ENCODE results near the gene NPHP1.
"Not testable (repeated sequence)": the region's sequence is repeated elsewhere in the genome, so short reads cannot be mapped to it uniquely, and the experiment has no call there.

NPHP1 gene

DNA sequence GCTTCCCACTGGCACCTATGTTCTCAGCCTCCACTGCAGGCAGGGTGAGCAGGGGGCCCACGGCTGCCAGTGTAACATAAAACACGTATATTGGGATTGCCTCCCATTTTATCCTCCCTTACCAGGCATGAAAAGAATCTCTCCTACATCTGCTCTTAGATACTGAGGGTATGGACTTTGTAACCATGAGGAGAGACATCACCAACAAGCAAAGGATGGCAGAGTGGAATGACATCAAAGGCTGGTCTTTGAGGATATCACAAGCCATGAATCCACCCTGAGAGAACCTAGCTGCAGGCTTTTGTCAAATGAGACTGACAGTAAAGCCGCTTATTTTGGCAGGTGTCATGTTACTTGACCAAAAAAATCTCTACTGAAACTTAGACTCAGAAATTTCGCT lies 7.4 kb downstream of the NPHP1 start:
- TF ChIP-seq ZFX (IDR thresholded peaks at IDR 0.05; ENCODE audit: borderline replicate concordance), result no peak
- TF ChIP-seq, protein P1, sequence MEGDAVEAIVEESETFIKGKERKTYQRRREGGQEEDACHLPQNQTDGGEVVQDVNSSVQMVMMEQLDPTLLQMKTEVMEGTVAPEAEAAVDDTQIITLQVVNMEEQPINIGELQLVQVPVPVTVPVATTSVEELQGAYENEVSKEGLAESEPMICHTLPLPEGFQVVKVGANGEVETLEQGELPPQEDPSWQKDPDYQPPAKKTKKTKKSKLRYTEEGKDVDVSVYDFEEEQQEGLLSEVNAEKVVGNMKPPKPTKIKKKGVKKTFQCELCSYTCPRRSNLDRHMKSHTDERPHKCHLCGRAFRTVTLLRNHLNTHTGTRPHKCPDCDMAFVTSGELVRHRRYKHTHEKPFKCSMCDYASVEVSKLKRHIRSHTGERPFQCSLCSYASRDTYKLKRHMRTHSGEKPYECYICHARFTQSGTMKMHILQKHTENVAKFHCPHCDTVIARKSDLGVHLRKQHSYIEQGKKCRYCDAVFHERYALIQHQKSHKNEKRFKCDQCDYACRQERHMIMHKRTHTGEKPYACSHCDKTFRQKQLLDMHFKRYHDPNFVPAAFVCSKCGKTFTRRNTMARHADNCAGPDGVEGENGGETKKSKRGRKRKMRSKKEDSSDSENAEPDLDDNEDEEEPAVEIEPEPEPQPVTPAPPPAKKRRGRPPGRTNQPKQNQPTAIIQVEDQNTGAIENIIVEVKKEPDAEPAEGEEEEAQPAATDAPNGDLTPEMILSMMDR (IDR thresholded peaks at IDR 0.05), result no peak
- H3K27ac ChIP-seq, result no peak overlapping the region

- not testable (repeated sequence) for H3K27ac ChIP-seq
Measured at GRCh38 chr2:110190169-110190568, 14.6 kb downstream of the NPHP1 start.

GRCh38 chr2:110182449-110182848 lies 22.4 kb downstream of the NPHP1 start:
- H3K27ac ChIP-seq, result no peak overlapping the region
- TF ChIP-seq, protein P1 (IDR thresholded peaks at IDR 0.05), result no peak
- TF ChIP-seq ZFX (IDR thresholded peaks at IDR 0.05; ENCODE audit: borderline replicate concordance), result no peak

- TF ChIP-seq, protein P1 (IDR thresholded peaks at IDR 0.05), result no peak
- TF ChIP-seq ZFX (IDR thresholded peaks at IDR 0.05; ENCODE audit: borderline replicate concordance), result no peak
- no peak overlapping the region for H3K27ac ChIP-seq
Measured at GRCh38 chr2:110180036-110180435, 24.8 kb downstream of the NPHP1 start.

DNA sequence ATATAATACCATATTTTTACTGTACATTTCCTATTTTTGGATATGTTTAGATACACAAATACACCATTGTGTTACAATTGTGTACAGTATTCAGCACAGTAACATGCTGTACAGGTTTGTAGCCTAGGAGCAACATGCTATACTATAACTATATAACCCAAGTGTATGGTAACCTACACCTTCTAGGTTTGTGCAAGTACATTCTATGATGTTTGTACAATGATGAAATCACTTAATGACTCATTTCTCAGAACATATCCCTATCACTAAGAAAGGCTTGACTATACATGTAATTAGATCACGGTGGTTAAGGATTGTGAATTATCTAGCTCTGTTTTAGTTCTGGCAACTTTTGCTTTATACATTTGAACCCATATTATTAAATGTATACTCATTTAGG lies 31.3 kb downstream of the NPHP1 start:
- H3K27ac ChIP-seq, result no peak overlapping the region
- TF ChIP-seq, protein P1 (IDR thresholded peaks at IDR 0.05), result no peak
- no peak for TF ChIP-seq ZFX (IDR thresholded peaks at IDR 0.05; ENCODE audit: borderline replicate concordance)

GRCh38 chr2:110172506-110172905 lies 32.3 kb downstream of the NPHP1 start:
- H3K27ac ChIP-seq, result no peak overlapping the region
- no peak for TF ChIP-seq ZFX (IDR thresholded peaks at IDR 0.05; ENCODE audit: borderline replicate concordance)
- TF ChIP-seq, protein P1 (IDR thresholded peaks at IDR 0.05), result no peak

GRCh38 chr2:110170102-110170501 lies 34.7 kb downstream of the NPHP1 start:
- TF ChIP-seq ZFX (IDR thresholded peaks at IDR 0.05; ENCODE audit: borderline replicate concordance), result no peak
- TF ChIP-seq, protein P1 (IDR thresholded peaks at IDR 0.05), result no peak
- H3K27ac ChIP-seq, result no peak overlapping the region

DNA sequence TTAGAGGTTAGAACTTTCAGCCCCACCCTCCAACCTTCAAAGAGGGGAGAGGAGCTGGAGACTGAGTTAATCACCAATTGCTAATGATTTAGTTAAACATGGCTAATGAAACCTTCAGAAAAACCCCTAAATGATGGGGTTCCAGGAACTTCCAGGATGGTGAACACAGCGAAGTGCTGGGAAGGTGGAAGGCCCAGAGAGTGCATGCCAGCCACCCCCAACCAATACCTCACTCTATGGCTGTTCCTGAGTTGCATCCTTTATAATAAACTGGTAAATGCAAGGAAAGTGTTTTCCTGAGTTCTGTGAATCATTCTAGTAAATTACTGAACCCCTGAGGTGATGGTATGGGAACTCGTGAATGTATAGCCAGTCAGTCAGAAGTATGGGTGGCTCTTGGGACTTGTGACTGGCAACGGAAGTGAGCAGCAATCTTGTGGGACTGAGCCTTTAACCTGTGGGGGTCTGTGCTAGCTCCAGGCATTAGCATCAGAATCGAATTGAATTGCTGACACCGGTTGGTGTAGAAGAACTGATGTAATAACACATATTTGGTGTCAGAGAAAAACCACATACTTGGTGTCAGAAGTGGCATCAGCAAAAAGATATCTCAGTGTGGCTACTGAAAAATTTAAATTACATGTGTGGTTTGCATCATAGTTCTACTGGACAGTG lies 37.4 kb downstream of the NPHP1 start:
- TF ChIP-seq, protein P1 (IDR thresholded peaks at IDR 0.05), result no peak

More for the DNA sequence above, 37.4 kb downstream of the NPHP1 start:
- H3K27ac ChIP-seq, result no peak overlapping the region
